Measurements from ENCODE around the gene PRKAB2. TPM values are rescaled to one million over a fixed set of nuclear protein-coding genes. Genes with fewer than 3 reads are reported as not detected.
"Not testable (repeated sequence)": the region's sequence is repeated elsewhere in the genome, so short reads cannot be mapped to it uniquely, and the experiment has no call there.

The PRKAB2 gene
- total RNA-seq, 2 donors from 2014 or later: 2.7 to 6.5 TPM

DNA sequence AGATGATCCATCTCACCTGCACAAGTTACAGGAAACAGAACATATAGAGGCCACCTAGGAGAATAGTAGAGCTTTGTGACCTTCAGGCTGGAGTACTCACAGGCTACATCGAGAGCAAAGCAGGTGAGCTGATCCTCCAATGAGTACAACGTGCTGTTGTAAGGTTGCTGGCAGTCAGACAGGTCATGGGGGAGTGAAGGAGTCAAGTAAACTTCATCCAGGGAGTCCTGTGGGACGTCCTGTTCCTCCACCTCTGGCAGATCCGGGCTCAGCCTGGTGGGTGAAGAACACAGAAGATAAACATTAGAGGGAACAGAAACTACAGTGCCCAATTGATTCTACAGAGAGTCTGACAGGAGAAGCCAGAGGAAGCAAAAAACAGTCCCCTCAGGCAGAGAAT, 62.5 kb downstream of the PRKAB2 start:
- H3K9me3 Mint-ChIP-seq: no peaks in the 10 kb centered on the region
- H3K36me3 Mint-ChIP-seq (ENCODE audit: low read depth): no peaks in the 10 kb centered on the region
- no peaks in the 10 kb centered on the region for H3K4me1 Mint-ChIP-seq
- H3K27me3 Mint-ChIP-seq: peaks cover 20% of the 10 kb centered on the region
- no peak for ATAC-seq (replicated peaks)
- no peak overlapping the region for H3K4me3 Mint-ChIP-seq
- no peak overlapping the region for H3K27ac Mint-ChIP-seq

DNA sequence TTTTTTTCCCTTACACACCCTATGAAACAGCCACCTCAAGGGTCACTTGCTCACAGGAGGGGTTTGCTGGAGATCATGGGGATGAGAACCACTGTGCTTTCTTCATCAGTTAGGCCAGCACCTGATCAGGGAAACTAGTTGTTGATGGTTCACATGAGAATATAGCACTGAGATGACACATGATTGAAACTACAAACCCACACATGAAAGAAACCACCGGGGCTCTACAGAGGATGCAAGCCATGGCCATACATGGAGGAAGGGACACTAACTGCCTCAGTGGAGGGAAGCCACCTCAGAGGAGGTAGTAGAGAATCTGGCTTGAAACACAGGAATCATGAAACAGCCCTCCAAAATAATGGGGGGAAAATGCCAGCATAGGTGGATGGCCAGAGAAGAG, 63.2 kb downstream of the PRKAB2 start:
- ATAC-seq (replicated peaks): peak; percentile 85
- no peaks in the 10 kb centered on the region for H3K36me3 Mint-ChIP-seq (ENCODE audit: low read depth)
- no peak overlapping the region for H3K4me3 Mint-ChIP-seq
- H3K27me3 Mint-ChIP-seq: peaks cover 20% of the 10 kb centered on the region
- H3K27ac Mint-ChIP-seq: no peak overlapping the region
- no peaks in the 10 kb centered on the region for H3K9me3 Mint-ChIP-seq
- H3K4me1 Mint-ChIP-seq: no peaks in the 10 kb centered on the region

DNA sequence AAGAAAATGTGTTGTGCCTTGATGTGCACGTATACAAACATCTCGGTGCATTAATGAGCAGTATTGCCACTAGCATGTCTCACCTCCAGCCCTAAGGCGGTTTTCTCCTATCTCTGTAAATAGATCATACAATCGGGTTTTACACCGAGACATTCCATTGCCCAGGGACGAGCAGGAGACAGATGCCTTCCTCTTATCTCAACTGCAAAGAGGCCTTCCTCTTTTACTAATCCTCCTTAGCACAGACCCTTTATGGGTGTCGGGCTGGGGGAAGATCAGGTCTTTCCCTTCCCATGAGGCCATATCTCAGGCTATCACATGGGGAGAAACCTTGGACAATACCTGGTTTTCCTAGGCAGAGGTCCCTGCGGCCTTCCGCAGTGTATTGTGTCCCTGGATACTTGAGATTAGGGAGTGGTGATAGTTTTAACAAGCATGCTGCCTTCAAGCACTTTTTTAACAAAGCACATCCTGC, 65.8 kb downstream of the PRKAB2 start:
- not testable (repeated sequence) for H3K4me1 Mint-ChIP-seq; H3K4me3 Mint-ChIP-seq; H3K9me3 Mint-ChIP-seq; H3K36me3 Mint-ChIP-seq (ENCODE audit: low read depth); ATAC-seq (replicated peaks); H3K27ac Mint-ChIP-seq
- H3K27me3 Mint-ChIP-seq: peaks cover 28% of the 10 kb centered on the region

DNA sequence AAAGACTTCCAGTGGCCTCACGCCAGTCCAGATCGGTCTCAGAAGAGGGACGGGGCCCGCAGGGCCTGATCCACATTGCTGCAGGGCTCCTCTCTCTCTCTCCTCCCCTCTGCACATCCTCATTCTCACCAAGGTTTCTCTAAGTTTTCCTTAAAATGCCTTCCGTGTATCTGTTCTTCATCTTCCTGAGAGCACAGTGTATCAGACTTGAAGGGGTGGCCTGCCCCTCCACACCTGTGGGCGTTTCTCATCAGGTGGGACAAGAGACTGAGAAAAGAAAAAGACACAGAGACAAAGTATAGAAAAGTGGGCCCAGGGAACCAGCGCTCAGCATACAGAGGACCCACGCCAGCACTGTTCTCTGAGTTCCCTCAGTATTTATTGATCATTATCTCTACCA, 66.4 kb downstream of the PRKAB2 start:
- Mint-ChIP-seq H3K9me3 (no peaks in the 10 kb centered on the region), H3K4me3 (no peak overlapping the region), H3K4me1 (no peaks in the 10 kb centered on the region), H3K36me3 (ENCODE audit: low read depth) (no peaks in the 10 kb centered on the region), H3K27ac (no peak overlapping the region), H3K27me3 (peaks cover 28% of the 10 kb centered on the region)
- ATAC-seq (replicated peaks): no peak

Other genes starting within 250 kb of the PRKAB2 start
- 10 to 100 TPM in 1 of 2 donors, 1 to 10 TPM in 1; 8.9 to 16.4 TPM for gene NBPF12, start 234.1 kb downstream of the PRKAB2 start, total RNA-seq
- under 1 TPM; 0.61 to 0.97 TPM for gene FMO5, start 52.9 kb upstream of the PRKAB2 start, total RNA-seq
- 10 to 100 TPM; 56.6 to 76.1 TPM for gene CHD1L, start 70.2 kb upstream of the PRKAB2 start, total RNA-seq

Data from activated T-helper 17 cell treated with anti-CD3 and anti-CD28 coated beads, Interleukin-2, amount 50 U/mL, for 72 hours (primary cell).